HK-2 (cell line): ENCODE measurements around the gene ELF1.
"Not testable (repeated sequence)": the region's sequence is repeated elsewhere in the genome, so short reads cannot be mapped to it uniquely, and the experiment has no call there.

Experiments
- DNase-seq: peaks from one replicate; pipeline ENCODE4 v3.0.0-alpha.2; 2018; ENCODE audit not compliant: unreplicated experiment

The ELF1 gene

DNA sequence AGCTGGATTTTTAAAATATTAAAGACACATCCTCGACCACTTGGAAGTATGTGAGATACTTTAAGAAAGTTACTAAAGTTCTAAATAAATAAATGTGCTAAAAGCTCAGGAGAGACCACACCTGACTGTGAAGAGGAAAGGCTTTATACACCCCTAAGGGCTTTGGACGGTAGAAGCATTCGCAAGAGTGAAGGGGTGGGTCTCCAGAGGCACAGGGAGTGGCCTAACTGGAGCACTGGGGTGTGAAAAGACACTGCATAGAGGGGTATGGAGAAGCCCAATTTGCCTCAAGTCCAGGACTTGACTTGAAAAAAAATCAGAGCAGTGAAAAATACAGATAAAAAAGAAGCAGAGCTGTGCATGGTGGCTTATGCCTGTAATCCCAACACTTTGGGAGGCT lies 125.5 kb downstream of the ELF1 start:
- DNase-seq: not testable (repeated sequence)

DNA sequence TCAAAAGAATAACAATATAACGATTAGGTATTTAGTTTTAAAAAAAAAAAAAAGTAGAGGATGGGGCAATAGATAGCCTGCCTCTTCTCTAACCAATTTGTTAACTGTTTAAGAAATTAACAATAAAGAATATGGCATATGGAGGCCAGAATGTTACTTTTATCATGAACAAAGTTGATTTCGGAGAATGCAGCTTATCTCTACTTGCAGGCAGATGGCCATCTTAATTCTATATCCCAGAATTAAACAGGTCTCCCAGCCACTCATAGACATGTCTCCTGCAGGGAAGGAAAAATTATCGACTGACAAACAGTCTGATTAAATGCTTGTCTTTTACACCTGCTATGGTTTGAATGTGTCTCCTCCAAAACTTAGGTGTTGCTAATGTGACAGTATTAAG lies 133.1 kb downstream of the ELF1 start:
- DNase-seq: no peak

DNA sequence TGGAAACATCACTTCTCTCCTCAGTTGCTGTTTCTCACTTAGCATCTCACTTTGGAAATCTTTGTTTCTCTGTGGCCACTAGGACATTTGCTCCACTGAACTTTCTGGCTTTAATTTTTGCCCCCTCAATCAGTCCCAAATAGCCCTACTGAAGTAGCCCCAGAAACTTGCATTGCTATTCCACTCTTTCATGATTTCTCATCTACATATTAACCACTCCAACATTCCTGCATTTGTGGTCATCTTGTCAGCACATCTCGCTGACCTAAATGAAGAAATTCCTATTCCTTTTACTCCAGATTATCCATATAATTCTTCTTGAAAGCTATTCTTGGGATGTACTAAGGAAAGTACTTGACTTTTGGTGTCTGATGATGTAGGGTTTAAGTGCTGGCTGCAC lies 134.9 kb downstream of the ELF1 start:
- not testable (repeated sequence) for DNase-seq
